Type B pancreatic cell (in vitro differentiated cells): ENCODE data around the gene CD300LB. TPM values are rescaled to one million over a fixed set of nuclear protein-coding genes. Genes with fewer than 3 reads are reported as not detected.

Experiments
- DNase-seq: peaks from one replicate; pipeline ENCODE4 v3.0.0; 2021; ENCODE audit warnings: mixed read lengths; ENCODE audit not compliant: unreplicated experiment; ENCODE audit errors: extremely low spot score
- H3K27ac Mint-ChIP-seq: 2 replicates; pipeline ENCODE4 v1.8.0; 2021; ENCODE audit warnings: mild to moderate bottlenecking, mixed read lengths
- H3K27me3 Mint-ChIP-seq: 2 replicates; pipeline ENCODE4 v1.8.0; 2021; ENCODE audit warnings: mixed read lengths
- H3K36me3 Mint-ChIP-seq: 2 replicates; pipeline ENCODE4 v1.8.0; 2021; ENCODE audit warnings: mixed read lengths
- H3K4me1 Mint-ChIP-seq: one replicate; pipeline ENCODE4 v1.8.0; 2021; ENCODE audit warnings: mixed read lengths; ENCODE audit not compliant: unreplicated experiment
- H3K4me3 Mint-ChIP-seq: 2 replicates; pipeline ENCODE4 v1.8.0; 2021; ENCODE audit warnings: mild to moderate bottlenecking, mixed read lengths
- H3K9me3 Mint-ChIP-seq: 2 replicates; pipeline ENCODE4 v1.8.0; 2021; ENCODE audit warnings: mixed read lengths
- total RNA-seq: library from RNA; stranded (reverse); gene quantifications from 2 replicates; pipeline ENCODE4 v1.2.1, GENCODE V29; 2021; ENCODE audit warnings: low replicate concordance
- TF ChIP-seq, protein P1 (sequence below): fragments of 200-600 bp; sonication (generic); conservative IDR thresholded peaks from 2 replicates; pipeline ENCODE4 v1.5.0; 2021; ENCODE audit warnings: antibody characterized with exemption, mild to moderate bottlenecking

Gene CD300LB
- total RNA-seq, 1 donor from 2014 or later, result not detected

DNA sequence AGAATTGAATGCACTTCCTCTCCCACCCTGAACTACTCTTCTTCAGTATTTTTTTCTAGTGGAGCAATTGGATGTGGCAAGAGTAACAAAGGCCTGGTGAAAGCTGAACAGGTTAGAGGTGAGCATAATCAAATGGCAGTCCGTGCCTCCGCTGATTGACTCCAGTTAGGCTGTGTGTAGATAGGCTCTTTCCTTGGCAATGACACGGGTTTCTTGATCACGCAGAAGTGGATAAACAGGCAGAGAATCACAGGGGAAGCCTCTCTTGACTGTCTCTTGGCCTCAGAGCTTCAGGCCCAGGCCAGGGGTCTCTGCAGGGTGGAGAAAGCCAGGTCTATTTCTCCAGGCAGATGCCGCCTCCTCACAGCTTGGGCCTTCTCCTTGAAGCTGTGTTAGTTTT is 4.2 kb downstream of the CD300LB start:
- TF ChIP-seq, protein P1, sequence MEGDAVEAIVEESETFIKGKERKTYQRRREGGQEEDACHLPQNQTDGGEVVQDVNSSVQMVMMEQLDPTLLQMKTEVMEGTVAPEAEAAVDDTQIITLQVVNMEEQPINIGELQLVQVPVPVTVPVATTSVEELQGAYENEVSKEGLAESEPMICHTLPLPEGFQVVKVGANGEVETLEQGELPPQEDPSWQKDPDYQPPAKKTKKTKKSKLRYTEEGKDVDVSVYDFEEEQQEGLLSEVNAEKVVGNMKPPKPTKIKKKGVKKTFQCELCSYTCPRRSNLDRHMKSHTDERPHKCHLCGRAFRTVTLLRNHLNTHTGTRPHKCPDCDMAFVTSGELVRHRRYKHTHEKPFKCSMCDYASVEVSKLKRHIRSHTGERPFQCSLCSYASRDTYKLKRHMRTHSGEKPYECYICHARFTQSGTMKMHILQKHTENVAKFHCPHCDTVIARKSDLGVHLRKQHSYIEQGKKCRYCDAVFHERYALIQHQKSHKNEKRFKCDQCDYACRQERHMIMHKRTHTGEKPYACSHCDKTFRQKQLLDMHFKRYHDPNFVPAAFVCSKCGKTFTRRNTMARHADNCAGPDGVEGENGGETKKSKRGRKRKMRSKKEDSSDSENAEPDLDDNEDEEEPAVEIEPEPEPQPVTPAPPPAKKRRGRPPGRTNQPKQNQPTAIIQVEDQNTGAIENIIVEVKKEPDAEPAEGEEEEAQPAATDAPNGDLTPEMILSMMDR, result no peak
- H3K27me3 Mint-ChIP-seq, result peaks cover 54% of the 10 kb centered on the region
- no peak overlapping the region for H3K27ac Mint-ChIP-seq
- H3K4me1 Mint-ChIP-seq, result no peaks in the 10 kb centered on the region
- no peaks in the 10 kb centered on the region for H3K9me3 Mint-ChIP-seq
- no peak overlapping the region for H3K4me3 Mint-ChIP-seq
- DNase-seq, result peak; percentile 32
- no peaks in the 10 kb centered on the region for H3K36me3 Mint-ChIP-seq

DNA sequence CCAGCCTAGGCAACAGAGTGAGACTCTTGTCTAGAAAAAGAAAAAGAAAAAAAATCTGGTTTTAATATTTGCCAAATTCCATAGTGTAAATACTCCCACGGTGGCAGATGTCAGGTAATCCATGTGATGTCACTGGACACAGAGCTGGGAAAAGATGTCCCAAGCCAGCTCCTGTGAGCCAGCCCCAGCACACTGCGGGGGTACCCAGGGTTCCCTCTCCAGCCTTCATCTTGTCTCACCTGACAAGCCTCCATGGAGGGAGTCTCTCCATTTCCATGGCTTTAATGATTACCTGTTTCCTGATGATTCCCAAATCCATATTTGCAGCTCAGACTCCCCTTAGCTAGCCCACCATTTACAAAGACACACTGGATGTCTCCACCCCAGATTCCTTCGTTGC is 4.6 kb downstream of the CD300LB start:
- Mint-ChIP-seq H3K36me3 (no peaks in the 10 kb centered on the region), H3K27me3 (peaks cover 54% of the 10 kb centered on the region), H3K27ac (no peak overlapping the region), H3K4me3 (no peak overlapping the region), H3K9me3 (no peaks in the 10 kb centered on the region), H3K4me1 (no peaks in the 10 kb centered on the region)
- peak; percentile 16 for DNase-seq
- TF ChIP-seq, protein P1, result no peak

DNA sequence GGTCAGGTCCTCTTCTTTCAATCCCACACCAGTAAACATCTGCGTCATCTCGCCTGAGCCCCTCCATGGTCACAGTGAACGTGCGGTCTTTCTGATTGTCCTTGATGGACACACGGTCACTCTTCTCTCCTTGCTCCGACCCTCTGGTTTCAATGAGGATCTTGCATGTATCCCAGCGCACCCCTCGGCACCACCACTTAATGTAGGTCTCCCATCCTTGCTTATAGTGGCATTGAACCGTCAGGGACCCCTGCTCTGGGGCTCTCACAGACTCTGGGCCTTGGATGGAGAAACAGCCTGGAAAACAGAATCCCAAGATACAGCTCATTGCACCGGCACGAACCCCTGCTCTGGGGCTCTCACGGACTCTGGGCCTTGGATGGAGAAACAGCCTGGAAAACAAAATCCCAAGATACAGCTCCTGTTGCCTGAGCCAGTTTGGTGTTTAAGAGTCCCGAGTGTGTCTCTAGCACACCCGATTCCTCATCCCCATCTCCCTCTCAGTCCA is 5.4 kb downstream of the CD300LB start:
- H3K27ac Mint-ChIP-seq, result no peak overlapping the region
- H3K4me1 Mint-ChIP-seq, result no peaks in the 10 kb centered on the region
- H3K36me3 Mint-ChIP-seq, result no peaks in the 10 kb centered on the region
- H3K27me3 Mint-ChIP-seq, result peaks cover 53% of the 10 kb centered on the region
- no peaks in the 10 kb centered on the region for H3K9me3 Mint-ChIP-seq
- TF ChIP-seq, protein P1, result no peak
- peak; percentile 51 for DNase-seq
- no peak overlapping the region for H3K4me3 Mint-ChIP-seq

DNA sequence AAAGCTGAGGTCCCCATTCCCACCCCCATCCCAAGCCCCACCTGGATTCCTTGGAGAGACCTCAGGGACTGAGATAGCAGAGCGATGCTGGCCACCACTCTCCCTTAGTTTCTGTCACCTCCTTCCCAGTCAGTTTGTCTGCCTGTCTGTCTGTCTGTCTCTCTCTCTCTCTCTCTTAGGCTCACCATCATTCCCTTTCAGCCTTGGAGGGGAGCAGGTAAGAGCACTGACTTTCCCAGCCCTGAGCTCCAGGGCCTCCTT is 5.9 kb downstream of the CD300LB start:
- H3K9me3 Mint-ChIP-seq, result no peaks in the 10 kb centered on the region
- no peak for DNase-seq
- H3K27me3 Mint-ChIP-seq, result peaks cover 50% of the 10 kb centered on the region
- TF ChIP-seq, protein P1, result no peak
- H3K4me3 Mint-ChIP-seq, result no peak overlapping the region
- no peaks in the 10 kb centered on the region for H3K4me1 Mint-ChIP-seq
- no peaks in the 10 kb centered on the region for H3K36me3 Mint-ChIP-seq
- no peak overlapping the region for H3K27ac Mint-ChIP-seq

DNA sequence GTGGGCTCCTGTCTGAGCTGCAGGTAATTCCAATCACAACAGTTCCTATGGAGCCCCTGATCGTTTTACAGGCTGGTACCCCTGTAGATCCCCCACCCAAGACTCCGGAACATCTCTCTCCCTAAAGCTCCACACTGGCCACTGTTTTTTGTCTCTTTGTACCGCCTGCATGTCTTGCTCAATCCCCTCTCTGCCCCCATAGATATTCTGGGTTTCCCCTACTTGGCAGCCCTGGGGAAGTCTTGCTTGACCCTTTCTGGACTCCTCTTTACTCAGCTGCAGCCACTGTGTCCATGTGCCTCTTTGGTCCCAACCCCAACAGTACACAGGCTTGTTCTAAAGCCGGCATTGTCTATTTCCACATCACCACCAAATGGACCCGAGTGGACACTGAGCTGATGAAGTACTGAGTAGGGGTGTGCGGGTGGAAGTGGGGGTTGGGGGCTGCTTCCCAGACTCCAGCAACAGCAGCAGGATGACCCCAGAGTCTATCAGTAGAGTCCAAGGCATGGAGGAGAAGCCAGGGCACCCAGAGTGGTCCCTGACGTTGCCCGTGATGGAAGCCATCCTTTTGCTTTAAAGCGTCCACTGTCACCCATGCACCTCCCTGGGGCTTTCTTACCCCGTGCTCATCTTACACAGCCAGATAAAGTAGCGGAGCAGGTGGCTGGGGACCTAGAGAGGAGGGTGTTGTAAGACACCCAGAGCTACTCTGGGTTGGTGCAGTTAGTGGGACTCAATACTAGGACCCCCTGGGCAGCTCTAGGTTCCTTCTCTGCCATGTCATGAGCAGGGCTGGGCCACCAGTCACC is 6.4 kb downstream of the CD300LB start:
- TF ChIP-seq, protein P1, result no peak
- Mint-ChIP-seq H3K27me3 (peaks cover 47% of the 10 kb centered on the region), H3K9me3 (no peaks in the 10 kb centered on the region), H3K36me3 (no peaks in the 10 kb centered on the region), H3K4me3 (no peak overlapping the region), H3K27ac (no peak overlapping the region), H3K4me1 (no peaks in the 10 kb centered on the region)
- DNase-seq, result peak; percentile 49
